Measurements from ENCODE around the gene COL17A1.

The COL17A1 gene

DNA sequence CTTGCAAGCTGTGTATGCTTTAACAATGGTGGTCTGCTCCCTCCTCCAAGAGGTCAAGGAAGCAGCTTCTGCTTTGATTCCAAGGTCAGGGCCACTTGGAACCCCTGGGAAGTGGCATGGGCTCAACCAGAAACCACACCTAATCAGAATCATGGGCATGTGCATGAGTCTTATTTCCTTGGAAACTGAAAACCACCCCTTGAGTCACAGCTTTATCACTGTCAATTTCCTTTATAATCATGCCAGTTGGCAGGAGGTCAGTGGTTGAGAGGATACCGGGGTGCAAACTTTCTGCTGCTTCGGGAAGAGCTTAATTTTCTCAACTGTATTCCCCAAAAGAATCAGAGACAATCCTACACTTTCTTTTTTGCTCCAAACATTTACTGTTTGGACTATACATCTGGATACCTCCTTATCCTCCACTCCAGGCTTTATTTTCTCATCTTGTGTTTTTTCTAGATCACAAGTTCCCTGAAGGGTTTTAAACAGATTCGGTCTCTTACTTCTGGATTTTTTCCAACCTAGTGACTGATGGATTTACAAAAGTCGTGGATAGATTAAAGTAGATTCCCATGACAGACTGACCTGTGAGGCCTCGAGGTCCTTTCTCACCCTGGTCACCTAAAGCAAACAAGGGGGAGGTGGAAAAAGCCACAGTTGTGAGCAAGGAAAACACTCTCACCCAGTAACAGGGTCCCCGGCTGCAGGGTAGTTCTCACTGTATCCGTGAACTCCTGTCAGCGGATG is 36.0 kb downstream of the COL17A1 start:
- no peak for DNase-seq

- no peak for DNase-seq
Measured at GRCh38 chr10:104046651-104047050, 39.0 kb downstream of the COL17A1 start.

DNA sequence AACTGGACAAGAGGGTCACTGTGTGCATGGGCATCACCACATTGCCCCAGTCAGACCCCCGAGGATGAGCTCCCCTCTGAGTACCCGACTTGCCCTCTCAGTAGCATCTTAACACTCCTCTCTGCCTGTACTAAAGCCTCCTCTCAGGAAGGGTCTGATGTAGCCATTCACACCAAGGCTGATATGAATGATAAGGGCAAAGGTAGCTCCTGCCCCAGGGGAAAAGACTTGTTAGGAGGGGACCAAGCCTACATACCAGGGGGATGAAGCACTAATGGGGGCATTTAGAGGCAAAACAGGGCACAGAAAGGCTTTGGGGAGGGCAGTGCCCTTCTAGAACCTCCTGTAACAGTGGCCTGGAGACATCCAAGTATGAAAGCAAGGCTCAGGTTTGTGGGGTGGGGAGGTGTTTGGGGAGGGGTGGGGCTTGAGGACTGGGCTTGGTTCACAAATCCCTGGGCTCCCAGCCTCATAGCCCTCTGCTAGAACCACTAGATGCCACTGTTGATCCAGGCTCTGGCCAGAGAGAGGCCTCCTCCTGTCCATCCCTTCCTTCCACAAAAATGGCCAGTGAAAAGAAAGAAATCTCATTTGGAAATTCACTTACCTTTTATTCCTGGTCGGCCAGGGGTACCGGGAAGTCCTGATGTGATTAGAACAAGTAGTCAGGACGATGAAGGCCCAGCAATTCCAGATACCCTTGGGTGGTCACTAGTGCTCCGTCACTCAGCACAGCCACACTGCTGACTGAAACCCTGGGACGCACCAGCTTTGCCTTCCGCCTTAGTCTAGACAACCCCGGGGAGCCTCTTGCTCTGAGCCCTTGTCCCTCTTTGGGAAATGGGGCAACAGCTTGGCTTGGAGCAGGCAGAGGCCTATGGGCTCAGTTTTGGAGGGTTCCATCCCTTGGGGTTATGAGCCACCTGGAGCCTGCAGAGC is 40.3 kb downstream of the COL17A1 start:
- no peak for DNase-seq

GRCh38 chr10:104043854-104044253 is 41.8 kb downstream of the COL17A1 start:
- no peak for DNase-seq

DNA sequence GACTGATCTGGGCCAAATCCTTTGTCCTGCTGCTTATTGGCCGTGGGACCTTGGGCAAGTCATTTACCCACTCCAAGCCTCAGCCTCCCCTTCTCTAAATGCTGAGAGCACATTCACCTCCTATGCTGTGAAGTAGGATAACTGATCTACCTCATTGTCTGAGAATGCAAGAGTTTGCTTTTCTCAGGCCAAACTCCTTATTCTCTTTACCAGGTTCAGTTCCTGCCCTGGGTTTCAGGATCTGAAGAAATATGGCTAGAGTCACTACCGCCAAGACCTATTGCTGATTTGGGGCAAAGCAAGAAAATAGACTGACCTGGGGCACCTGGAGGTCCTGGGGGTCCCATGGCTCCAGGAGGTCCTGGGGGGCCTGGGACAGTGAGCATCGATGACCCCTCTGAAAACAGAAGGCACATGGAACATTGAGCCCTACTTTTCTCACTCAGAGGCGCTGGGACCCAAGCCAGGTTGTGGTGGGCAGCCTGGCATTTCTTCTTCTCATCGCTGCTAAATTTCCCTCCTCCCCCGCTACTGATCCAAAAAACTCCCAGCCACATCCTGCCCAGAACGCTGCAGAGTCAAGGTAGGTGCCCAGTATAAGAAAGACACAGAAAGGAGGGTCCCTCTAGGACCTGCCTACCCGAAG is 42.4 kb downstream of the COL17A1 start:
- DNase-seq, result no peak

- DNase-seq, result no peak
Measured at GRCh38 chr10:104041891-104042535, 43.7 kb downstream of the COL17A1 start.

GRCh38 chr10:104040862-104041789 is 44.6 kb downstream of the COL17A1 start:
- DNase-seq, result no peak

DNA sequence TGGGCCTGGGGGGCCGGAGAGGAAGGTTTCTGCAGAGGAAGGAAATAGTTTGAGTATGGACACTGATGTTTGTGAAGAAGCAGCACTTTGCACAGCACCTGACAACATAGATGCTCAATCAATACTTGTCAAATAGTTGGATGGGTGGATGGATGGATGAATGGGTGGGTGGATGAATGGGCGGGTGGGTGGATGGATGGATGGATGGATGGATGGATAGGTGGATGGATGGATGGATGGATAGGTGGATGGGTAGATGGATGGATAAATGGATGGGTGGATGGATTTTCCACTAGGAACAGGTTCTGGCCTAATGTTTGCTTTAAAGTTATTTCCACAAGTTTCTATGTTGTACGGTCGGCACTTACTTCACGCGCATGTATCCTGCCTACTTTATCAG is 45.3 kb downstream of the COL17A1 start:
- no peak for DNase-seq

- DNase-seq, result no peak
Measured at GRCh38 chr10:104038958-104039752, 46.5 kb downstream of the COL17A1 start.

DNA sequence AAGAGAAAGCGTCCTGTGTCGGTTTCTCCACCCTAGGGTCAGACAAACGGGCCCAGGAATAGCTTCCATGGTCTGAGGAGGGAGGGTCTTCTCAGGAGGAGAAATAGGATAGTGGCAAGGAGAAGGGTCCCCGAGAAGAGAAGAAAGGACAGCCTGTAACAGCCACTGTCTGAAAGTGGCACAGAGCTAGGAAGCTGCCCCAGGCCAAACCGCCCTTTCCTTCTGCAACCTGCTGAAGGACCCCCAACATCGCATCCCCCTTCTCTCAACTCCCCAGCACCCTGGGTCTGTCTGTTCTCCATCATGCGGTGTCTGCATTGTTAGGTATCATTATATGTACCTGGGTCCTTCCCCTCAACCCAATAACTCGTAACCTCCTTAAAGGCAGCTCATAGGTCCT is 47.1 kb downstream of the COL17A1 start:
- DNase-seq, result no peak

GRCh38 chr10:104037261-104037951 is 48.3 kb downstream of the COL17A1 start:
- DNase-seq, result no peak

- DNase-seq, result no peak
Measured at GRCh38 chr10:104036518-104037260, 49.0 kb downstream of the COL17A1 start.

DNA sequence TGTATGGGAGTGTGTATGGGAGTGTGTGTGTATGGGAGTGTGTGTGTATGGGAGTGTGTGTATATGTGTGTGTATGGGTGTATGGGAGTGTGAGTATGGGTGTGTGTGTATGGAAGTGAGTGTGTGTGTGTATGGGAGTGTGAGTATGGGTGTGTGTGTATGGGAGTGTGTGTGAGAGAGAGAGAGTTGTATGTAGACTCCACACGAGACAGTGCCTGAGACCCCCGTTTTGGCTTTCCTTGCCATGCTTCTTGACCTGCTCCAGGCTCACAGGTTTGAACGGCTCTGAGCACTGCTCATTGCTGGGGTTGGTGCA is 49.7 kb downstream of the COL17A1 start:
- no peak for DNase-seq

DNA sequence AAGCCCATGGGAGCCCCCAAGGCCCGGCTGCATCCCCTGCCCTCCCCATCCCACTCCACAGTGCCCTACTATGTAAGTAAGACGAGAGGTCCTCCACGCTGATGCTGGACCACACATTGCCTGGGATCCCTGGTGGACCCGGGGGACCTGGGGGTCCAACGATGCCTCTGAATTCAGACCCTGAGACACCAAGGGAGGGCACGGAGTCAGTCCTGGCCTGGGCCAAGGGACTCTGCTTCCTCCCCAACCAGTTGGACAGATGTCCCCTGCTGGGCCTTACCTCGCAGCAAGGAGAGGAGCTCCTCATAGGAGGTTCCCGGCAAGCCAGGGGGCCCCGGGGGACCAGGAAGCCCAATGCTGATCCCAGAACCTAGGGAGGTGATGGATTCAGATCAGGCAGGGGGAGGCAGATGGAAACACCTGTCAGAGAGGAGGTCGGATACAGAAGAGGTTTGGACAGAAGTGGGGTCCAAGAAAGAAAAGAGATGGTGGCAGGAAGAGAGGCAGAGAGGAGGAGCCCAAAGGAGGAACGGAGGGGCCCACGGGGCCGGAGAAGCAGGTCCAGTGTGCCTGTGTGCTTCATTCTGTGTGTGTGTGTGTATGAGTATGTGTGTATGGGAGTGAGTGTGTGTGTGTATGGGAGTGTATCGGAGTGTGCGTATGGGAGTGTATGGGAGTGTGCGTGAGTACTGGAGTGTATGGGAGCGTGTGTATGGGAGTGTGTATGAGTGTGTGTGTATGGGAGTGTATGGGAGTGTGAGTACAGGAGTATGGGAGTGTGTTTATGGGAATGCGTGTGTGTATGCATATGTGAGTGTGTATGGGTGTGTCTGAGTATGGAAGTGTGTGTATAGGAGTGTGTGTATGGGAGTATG is 50.2 kb downstream of the COL17A1 start:
- DNase-seq, result no peak

DNA sequence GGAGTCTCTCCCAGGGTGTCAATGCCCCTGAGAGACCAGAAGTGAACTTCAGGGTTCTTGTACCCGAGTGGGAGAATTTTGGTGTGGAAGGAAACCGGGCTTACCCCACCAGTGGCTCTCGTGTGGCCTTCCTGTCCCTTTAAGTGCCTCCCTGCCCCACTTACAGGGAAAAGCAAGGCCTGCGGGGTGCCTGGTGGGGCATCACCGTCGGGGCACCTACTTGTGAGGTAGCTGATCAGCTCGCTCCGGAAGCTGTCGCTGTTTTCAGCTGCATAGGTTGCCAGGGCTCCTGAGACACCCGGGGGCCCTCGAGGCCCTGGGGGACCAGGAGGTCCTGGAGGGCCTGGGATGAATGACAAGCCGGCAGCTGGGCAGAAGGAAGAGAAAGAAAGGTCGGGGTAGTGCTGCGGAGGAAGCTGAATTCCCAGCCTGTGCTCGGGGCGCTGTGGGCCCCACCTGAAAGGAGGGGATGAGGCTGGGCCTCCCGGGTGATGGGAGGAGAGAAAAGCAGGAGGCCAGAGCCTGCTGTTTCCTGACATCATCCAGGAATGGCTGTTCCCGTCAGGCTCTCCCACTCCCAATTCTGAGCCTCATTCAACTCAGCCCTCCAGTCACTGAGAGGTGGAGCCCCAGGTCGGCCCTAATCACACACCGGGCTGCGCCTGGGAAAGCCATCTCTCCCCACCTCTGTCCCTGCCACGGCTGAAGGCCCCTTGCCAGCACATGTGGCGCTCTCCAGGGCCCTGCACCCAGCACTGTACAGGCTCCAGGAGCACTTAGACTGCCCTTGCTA is 51.1 kb downstream of the COL17A1 start:
- no peak for DNase-seq

DNA sequence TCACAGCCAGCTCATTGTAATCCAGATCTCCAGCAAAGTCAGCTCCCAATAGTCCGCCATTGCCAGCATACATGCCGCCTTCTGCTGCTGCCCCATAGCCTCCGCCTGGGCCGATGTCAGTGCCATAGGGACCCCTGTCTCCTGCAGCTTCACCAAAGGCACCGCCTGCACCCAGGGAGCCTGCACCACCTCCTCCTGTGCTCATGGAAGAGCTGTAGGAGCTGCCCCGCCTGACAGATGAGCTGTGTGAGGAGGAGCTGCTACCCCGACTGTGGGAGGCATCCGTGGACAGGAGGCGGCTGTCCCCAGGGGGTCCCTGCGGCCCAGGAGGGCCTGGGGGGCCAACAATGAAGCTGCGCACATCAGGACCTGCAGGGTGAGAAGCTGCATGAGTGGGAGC is 51.7 kb downstream of the COL17A1 start:
- no peak for DNase-seq

- no peak for DNase-seq
Measured at GRCh38 chr10:104033401-104033930, 52.2 kb downstream of the COL17A1 start.

Data from activated CD4-positive, alpha-beta T cell treated with anti-CD3 and anti-CD28 coated beads for 4 hours (primary cell).